DOHH2 (cell line): ENCODE measurements around the gene MYLK3.

Experiments
- H3F3A ChIP-seq: fragments of 200-600 bp; sonication (generic), shearing (Covaris generic); 2 replicates; pipeline ENCODE4 v1.6.0; 2016; ENCODE audit warnings: antibody characterized with exemption, mild to moderate bottlenecking; ENCODE audit not compliant: control insufficient read depth, insufficient read depth
- H3K27ac ChIP-seq: fragments of 200-600 bp; sonication (generic); 2 replicates; pipeline ENCODE4 v1.5.1; 2014; ENCODE audit warnings: low read depth, mild to moderate bottlenecking, low read length, moderate library complexity
- H3K27me3 ChIP-seq: fragments of 200-600 bp; sonication (generic); 2 replicates; pipeline ENCODE4 v1.6.1; 2014; ENCODE audit warnings: mild to moderate bottlenecking, low read length, mixed read lengths; ENCODE audit not compliant: control insufficient read depth
- H3K36me3 ChIP-seq: fragments of 200-600 bp; sonication (generic); 2 replicates; pipeline ENCODE4 v1.6.1; 2014; ENCODE audit warnings: mild to moderate bottlenecking, low read length, moderate library complexity, mixed read lengths; ENCODE audit not compliant: control insufficient read depth
- H3K4me1 ChIP-seq: fragments of 200-600 bp; sonication (generic); 2 replicates; pipeline ENCODE4 v1.6.1; 2014; ENCODE audit warnings: mild to moderate bottlenecking, low read length, mixed read lengths; ENCODE audit not compliant: control insufficient read depth
- H3K4me2 ChIP-seq: fragments of 200-600 bp; sonication (generic); 2 replicates; pipeline ENCODE4 v1.6.0; 2014; ENCODE audit warnings: mild to moderate bottlenecking, low read length, moderate library complexity
- H3K4me3 ChIP-seq: fragments of 200-600 bp; sonication (generic); 2 replicates; pipeline ENCODE4 v1.5.1; 2014; ENCODE audit warnings: mild to moderate bottlenecking, low read length, mixed read lengths
- H3K79me2 ChIP-seq: fragments of 200-600 bp; sonication (generic); 2 replicates; pipeline ENCODE4 v1.6.1; 2014; ENCODE audit warnings: mild to moderate bottlenecking, low read length, mixed read lengths; ENCODE audit not compliant: control insufficient read depth
- H3K9me2 ChIP-seq: fragments of 200-600 bp; sonication (generic); replicated peaks from 2 replicates; pipeline ENCODE4 v1.6.1; 2014; ENCODE audit warnings: mild to moderate bottlenecking, low read length, mixed read lengths; ENCODE audit not compliant: control insufficient read depth
- H3K9me3 ChIP-seq: fragments of 200-600 bp; sonication (generic); 2 replicates; pipeline ENCODE4 v1.6.1; 2014; ENCODE audit warnings: antibody characterized with exemption, low read length, mixed read lengths; ENCODE audit not compliant: control insufficient read depth, insufficient read depth
- H4K20me1 ChIP-seq: fragments of 200-600 bp; sonication (generic); 2 replicates; pipeline ENCODE4 v1.6.0; 2014; ENCODE audit warnings: low read depth, mild to moderate bottlenecking, antibody characterized with exemption, low read length, moderate library complexity; ENCODE audit not compliant: control insufficient read depth, insufficient read depth
- CTCF ChIP-seq: fragments of 200-600 bp; sonication (generic); IDR thresholded peaks from one replicate; pipeline ENCODE4 v1.5.1; 2014; ENCODE audit warnings: antibody characterized with exemption, mild to moderate bottlenecking, low read depth, low read length; ENCODE audit not compliant: poor library complexity, severe bottlenecking
- EZH2phosphoT487 ChIP-seq: fragments of 200-600 bp; sonication (generic); IDR thresholded peaks from 2 replicates; pipeline ENCODE4 v1.6.1; 2017; ENCODE audit warnings: borderline replicate concordance, mild to moderate bottlenecking, antibody characterized with exemption, low read length, moderate library complexity, mixed read lengths

The MYLK3 gene

GRCh38 chr16:46702030-46702429, 46.1 kb downstream of the MYLK3 start:
- Histone ChIP-seq H4K20me1 (no peaks in the 10 kb centered on the region), H3F3A (peaks cover 33% of the 10 kb centered on the region), H3K9me2 (no peaks in the 10 kb centered on the region), H3K9me3 (no peaks in the 10 kb centered on the region), H3K4me2 (no peak overlapping the region), H3K27me3 (no peaks in the 10 kb centered on the region), H3K4me1 (no peaks in the 10 kb centered on the region), H3K36me3 (peaks cover 39% of the 10 kb centered on the region), H3K4me3 (no peak overlapping the region), H3K27ac (no peak overlapping the region), H3K79me2 (no peaks in the 10 kb centered on the region)
- TF ChIP-seq CTCF (no peak), EZH2phosphoT487 (no peak)

- Histone ChIP-seq H3K4me2 (no peak overlapping the region), H3K79me2 (no peaks in the 10 kb centered on the region), H3K36me3 (peaks cover 44% of the 10 kb centered on the region), H3K4me1 (no peaks in the 10 kb centered on the region), H3F3A (peaks cover 37% of the 10 kb centered on the region), H3K27me3 (no peaks in the 10 kb centered on the region), H3K9me3 (no peaks in the 10 kb centered on the region), H3K4me3 (no peak overlapping the region), H3K9me2 (no peaks in the 10 kb centered on the region), H3K27ac (no peak overlapping the region), H4K20me1 (no peaks in the 10 kb centered on the region)
- no peak for TF ChIP-seq CTCF
- TF ChIP-seq EZH2phosphoT487, result no peak
These were observed 46.5 kb downstream of the MYLK3 start for GRCh38 chr16:46701615-46702014.

GRCh38 chr16:46700048-46700447, 48.1 kb downstream of the MYLK3 start:
- Histone ChIP-seq H3K36me3 (peaks cover 59% of the 10 kb centered on the region), H3K79me2 (peaks cover 6% of the 10 kb centered on the region), H3K9me2 (no peaks in the 10 kb centered on the region), H3K4me2 (no peak overlapping the region), H3K27me3 (no peaks in the 10 kb centered on the region), H4K20me1 (no peaks in the 10 kb centered on the region), H3K4me1 (no peaks in the 10 kb centered on the region), H3F3A (peaks cover 46% of the 10 kb centered on the region), H3K9me3 (no peaks in the 10 kb centered on the region), H3K27ac (no peak overlapping the region), H3K4me3 (no peak overlapping the region)
- TF ChIP-seq CTCF (no peak), EZH2phosphoT487 (no peak)

DNA sequence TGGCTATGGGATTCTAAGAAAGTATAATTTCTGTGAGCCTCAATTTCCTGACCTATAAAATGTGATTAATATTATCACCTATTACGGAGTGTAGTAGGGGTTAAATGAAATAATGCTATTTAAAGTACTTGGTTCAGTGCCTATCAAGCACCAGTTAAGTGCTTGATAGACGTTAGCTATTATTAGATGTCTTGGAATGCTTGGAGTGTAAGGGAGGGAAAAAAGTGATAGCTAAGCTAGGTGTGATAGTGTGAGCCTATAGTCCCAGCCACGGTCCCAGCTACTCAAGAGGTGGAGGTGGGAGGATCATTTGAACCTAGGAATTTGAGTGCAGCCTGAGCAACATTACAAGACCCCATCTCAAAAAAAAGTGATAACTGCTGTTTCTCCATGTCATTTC, 51.2 kb downstream of the MYLK3 start:
- H3K79me2 ChIP-seq, result peaks cover 27% of the 10 kb centered on the region
- no peak overlapping the region for H3K27ac ChIP-seq
- no peaks in the 10 kb centered on the region for H3K9me2 ChIP-seq
- peaks cover 13% of the 10 kb centered on the region for H4K20me1 ChIP-seq
- H3K9me3 ChIP-seq, result no peaks in the 10 kb centered on the region
- H3K4me2 ChIP-seq, result no peak overlapping the region
- peaks cover 57% of the 10 kb centered on the region for H3F3A ChIP-seq
- TF ChIP-seq CTCF, result no peak
- no peak for TF ChIP-seq EZH2phosphoT487
- H3K27me3 ChIP-seq, result no peaks in the 10 kb centered on the region
- H3K36me3 ChIP-seq, result peaks cover 82% of the 10 kb centered on the region
- peaks cover 15% of the 10 kb centered on the region for H3K4me1 ChIP-seq
- no peak overlapping the region for H3K4me3 ChIP-seq
